Measurements from ENCODE around the gene MTAP. TPM values are rescaled to one million over a fixed set of nuclear protein-coding genes. Genes with fewer than 3 reads are reported as not detected.

The MTAP gene
- total RNA-seq, 1 donor, result 30.4 TPM

DNA sequence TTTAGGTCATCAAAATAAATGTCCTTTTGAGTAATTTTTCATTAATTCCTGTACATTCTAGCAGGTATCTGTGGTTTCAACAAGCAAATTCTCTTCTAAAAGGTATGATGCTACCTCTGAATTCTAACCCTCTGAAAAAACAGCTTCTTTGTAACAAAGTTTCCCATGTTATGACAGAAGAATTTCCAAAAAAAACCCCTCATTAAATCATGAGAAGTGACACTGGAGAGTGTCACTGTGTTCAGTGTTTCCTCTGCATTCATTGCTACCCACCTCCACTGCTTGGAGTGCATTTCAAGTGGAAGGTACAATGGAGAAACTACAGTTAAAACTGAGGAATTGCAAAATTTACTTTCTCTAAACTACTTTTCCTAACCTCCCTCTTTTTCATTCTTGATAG, 181.7 kb downstream of the MTAP start:
- DNase-seq (ENCODE audit: insufficient read length, low spot score, missing footprints), result no peak
- TF ChIP-seq, protein P1, sequence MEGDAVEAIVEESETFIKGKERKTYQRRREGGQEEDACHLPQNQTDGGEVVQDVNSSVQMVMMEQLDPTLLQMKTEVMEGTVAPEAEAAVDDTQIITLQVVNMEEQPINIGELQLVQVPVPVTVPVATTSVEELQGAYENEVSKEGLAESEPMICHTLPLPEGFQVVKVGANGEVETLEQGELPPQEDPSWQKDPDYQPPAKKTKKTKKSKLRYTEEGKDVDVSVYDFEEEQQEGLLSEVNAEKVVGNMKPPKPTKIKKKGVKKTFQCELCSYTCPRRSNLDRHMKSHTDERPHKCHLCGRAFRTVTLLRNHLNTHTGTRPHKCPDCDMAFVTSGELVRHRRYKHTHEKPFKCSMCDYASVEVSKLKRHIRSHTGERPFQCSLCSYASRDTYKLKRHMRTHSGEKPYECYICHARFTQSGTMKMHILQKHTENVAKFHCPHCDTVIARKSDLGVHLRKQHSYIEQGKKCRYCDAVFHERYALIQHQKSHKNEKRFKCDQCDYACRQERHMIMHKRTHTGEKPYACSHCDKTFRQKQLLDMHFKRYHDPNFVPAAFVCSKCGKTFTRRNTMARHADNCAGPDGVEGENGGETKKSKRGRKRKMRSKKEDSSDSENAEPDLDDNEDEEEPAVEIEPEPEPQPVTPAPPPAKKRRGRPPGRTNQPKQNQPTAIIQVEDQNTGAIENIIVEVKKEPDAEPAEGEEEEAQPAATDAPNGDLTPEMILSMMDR (IDR thresholded peaks at IDR 0.05; ENCODE audit: extremely low read depth, low read depth, low read length), result no peak

DNA sequence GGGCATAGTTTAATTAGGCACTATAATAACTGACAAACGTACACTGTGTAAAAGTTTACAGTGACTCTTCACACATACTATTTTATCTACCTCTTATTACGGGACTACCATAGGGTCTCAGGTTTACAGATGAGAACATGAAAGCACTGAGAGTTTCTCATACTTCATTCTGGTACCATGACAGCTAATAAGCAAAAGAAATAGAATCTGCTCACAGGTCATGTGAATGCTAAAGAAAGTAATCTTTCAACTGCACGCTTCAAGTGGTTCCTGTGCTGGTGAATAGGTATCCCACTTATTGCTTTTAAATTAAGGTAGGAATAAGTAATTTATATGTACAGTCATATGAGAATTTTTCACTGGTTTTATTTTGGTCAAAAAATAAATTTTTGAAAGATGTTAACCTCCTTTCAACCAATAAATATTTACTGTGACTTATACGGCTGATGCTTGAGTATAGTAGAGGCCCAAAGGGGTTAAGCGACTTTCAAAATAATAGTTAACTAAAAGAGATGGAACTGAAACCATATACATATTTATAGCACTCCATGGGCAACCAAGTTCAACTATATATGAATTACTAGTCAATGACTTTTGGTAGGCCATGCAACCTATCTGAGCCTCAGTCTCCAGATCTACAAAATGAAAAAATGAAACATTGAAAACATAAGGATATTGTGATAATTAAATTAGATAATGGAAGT, 183.7 kb downstream of the MTAP start:
- Histone ChIP-seq H4K20me1 (ENCODE audit: insufficient read depth, low read length) (no peaks in the 10 kb centered on the region), H3K9me3 (ENCODE audit: low read depth, low read length) (no peaks in the 10 kb centered on the region), H2AFZ (ENCODE audit: low read length) (no peak overlapping the region), H3K36me3 (ENCODE audit: insufficient read depth, low read length) (no peaks in the 10 kb centered on the region), H3K27me3 (ENCODE audit: insufficient read depth, low read length) (no peaks in the 10 kb centered on the region), H3K79me2 (ENCODE audit: insufficient read depth, low read length) (peaks cover 11% of the 10 kb centered on the region), H3K27ac (ENCODE audit: low read depth, low read length) (peak overlapping the region; percentile 92), H3K4me3 (ENCODE audit: insufficient read depth, low read length) (no peak overlapping the region), H3K4me1 (ENCODE audit: insufficient read depth, low read length) (peaks cover 13% of the 10 kb centered on the region), H3K4me2 (ENCODE audit: insufficient read depth, low read length) (peak overlapping the region; percentile 84)
- TF ChIP-seq, protein P1 (IDR thresholded peaks at IDR 0.05; ENCODE audit: extremely low read depth, low read depth, low read length), result no peak
- DNase-seq (ENCODE audit: insufficient read length, low spot score, missing footprints), result no peak

More for the DNA sequence above, 181.7 kb downstream of the MTAP start:
- H3K4me2 ChIP-seq (ENCODE audit: insufficient read depth, low read length), result no peak overlapping the region
- H3K36me3 ChIP-seq (ENCODE audit: insufficient read depth, low read length), result no peaks in the 10 kb centered on the region
- no peaks in the 10 kb centered on the region for H3K9me3 ChIP-seq (ENCODE audit: low read depth, low read length)
- no peak overlapping the region for H2AFZ ChIP-seq (ENCODE audit: low read length)
- peaks cover 8% of the 10 kb centered on the region for H3K4me1 ChIP-seq (ENCODE audit: insufficient read depth, low read length)
- no peaks in the 10 kb centered on the region for H4K20me1 ChIP-seq (ENCODE audit: insufficient read depth, low read length)
- no peaks in the 10 kb centered on the region for H3K79me2 ChIP-seq (ENCODE audit: insufficient read depth, low read length)
- H3K27me3 ChIP-seq (ENCODE audit: insufficient read depth, low read length), result peaks cover 9% of the 10 kb centered on the region
- no peak overlapping the region for H3K4me3 ChIP-seq (ENCODE audit: insufficient read depth, low read length)
- H3K27ac ChIP-seq (ENCODE audit: low read depth, low read length), result no peak overlapping the region

Other genes starting within 250 kb of the MTAP start
- 32.1 and 37.6 TPM in 2 replicates for gene CDKN2A, start 191.8 kb downstream of the MTAP start, total RNA-seq
- 15.2 and 16.5 TPM in 2 replicates for gene CDKN2B-AS1, start 192.2 kb downstream of the MTAP start, total RNA-seq
- gene CDKN2B, start 206.7 kb downstream of the MTAP start, total RNA-seq, result 50.7 and 51.9 TPM in 2 replicates

All from osteoblast (primary cell).